ENCODE measurements around the gene CCDC68. TPM values are rescaled to one million over a fixed set of nuclear protein-coding genes. Genes with fewer than 3 reads are reported as not detected.
"Not testable (repeated sequence)": the region's sequence is repeated elsewhere in the genome, so short reads cannot be mapped to it uniquely, and the experiment has no call there.

Gene CCDC68
- total and polyA plus RNA-seq, 10 donors, result 2.0 to 25.3 (median 12.3) TPM

DNA sequence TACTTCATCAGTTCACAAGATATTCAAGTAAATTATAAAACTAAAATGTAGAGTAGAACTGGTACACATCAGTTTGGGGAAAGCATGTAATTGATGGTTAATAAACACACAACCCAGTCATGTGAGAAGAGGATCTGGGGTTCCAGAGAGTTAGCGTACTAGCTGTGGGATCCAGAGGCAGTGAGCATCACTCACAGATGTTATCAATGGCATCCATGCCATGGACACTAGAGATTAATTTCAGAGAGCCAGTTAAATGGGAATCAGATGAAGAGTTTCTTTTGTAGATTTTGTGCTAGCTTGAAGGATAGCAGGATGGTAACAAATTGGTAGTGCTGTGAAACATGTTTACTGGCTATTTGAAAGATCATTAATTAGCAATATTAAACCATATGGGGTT lies 21.8 kb upstream of the CCDC68 start:
- Histone ChIP-seq H3K36me3 (no peaks in the 10 kb centered on the region), H3K9me3 (no peaks in the 10 kb centered on the region), H3K4me1 (peaks cover 0 to 4% (median 0%) of the 10 kb centered on the region in 6 donors), H3K27me3 (replicated peaks in 1 of 7) (no peaks in the 10 kb centered on the region), H3K4me3 (no peak overlapping the region), H3K27ac (no peak overlapping the region)
- no peak for DNase-seq
- TF ChIP-seq POLR2AphosphoS5 (IDR thresholded peaks at IDR 0.05) (no peak), POLR2A (IDR thresholded peaks at IDR 0.05) (no peak)
- TF ChIP-seq, protein P1, sequence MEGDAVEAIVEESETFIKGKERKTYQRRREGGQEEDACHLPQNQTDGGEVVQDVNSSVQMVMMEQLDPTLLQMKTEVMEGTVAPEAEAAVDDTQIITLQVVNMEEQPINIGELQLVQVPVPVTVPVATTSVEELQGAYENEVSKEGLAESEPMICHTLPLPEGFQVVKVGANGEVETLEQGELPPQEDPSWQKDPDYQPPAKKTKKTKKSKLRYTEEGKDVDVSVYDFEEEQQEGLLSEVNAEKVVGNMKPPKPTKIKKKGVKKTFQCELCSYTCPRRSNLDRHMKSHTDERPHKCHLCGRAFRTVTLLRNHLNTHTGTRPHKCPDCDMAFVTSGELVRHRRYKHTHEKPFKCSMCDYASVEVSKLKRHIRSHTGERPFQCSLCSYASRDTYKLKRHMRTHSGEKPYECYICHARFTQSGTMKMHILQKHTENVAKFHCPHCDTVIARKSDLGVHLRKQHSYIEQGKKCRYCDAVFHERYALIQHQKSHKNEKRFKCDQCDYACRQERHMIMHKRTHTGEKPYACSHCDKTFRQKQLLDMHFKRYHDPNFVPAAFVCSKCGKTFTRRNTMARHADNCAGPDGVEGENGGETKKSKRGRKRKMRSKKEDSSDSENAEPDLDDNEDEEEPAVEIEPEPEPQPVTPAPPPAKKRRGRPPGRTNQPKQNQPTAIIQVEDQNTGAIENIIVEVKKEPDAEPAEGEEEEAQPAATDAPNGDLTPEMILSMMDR (IDR thresholded peaks at IDR 0.05 in 8 of 11, conservative IDR thresholded peaks at IDR 0.05 in 3 of 11), result no peak
- WGBS, 5 donors, result 88 to 96% (median 93%) methylated on average over 1 of the region's 1 CpG
- intact Hi-C loops (cut with DNase I; ENCODE audit: low total_unique reads), result no loop called here

DNA sequence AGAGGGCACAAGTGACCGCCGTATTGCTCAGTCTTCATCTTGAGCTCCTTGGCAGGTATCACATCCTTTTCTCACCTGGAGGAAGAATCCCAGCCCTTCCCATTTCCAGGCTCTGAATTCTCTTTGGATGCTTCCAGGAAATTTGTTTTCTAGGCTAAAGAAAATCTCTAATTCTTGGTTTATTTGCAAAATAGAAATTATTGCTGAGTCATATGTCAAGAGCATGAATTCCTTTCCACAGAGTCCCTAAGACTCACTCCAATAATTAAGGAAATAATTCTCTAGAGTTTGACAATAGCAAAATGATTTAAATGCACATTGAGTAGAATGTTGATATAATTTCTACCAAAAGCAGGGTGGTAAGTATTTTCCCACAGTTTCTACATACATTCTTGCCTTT lies 16.3 kb upstream of the CCDC68 start:
- no peak overlapping the region for H3K27ac ChIP-seq
- no peaks in the 10 kb centered on the region for H3K36me3 ChIP-seq
- H3K9me3 ChIP-seq, result no peaks in the 10 kb centered on the region
- 48 to 100% (median 96%) methylated on average over 2 of the region's 2 CpGs for WGBS, 5 donors
- no peak overlapping the region for H3K4me3 ChIP-seq
- TF ChIP-seq, protein P1 (IDR thresholded peaks at IDR 0.05 in 8 of 11, conservative IDR thresholded peaks at IDR 0.05 in 3 of 11), result no peak
- TF ChIP-seq POLR2AphosphoS5 (IDR thresholded peaks at IDR 0.05), result no peak
- no peak for TF ChIP-seq POLR2A (IDR thresholded peaks at IDR 0.05)
- no peaks in the 10 kb centered on the region for H3K27me3 ChIP-seq (replicated peaks in 1 of 7)
- intact Hi-C loops (cut with DNase I; ENCODE audit: low total_unique reads), result no loop called here
- DNase-seq, result no peak
- H3K4me1 ChIP-seq, result no peaks in the 10 kb centered on the region

DNA sequence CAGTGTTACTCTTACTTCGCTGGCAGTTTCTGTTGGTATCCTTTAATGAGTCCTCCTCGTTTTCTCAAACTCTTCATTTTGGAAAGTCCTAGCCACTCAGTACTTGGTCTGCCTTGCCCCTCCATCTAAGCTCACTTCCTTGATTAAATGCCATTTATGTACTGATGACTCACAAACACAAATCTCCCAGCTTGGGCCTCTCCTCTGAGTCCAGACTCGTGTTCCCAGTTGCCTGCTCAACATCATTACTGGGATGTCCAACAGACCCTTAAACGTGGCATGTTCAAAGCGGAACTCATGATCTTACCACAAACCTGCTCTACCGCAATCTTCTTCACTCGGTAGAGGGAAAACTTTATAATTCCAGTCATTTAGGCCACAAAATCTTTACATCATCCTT lies 13.8 kb upstream of the CCDC68 start:
- Histone ChIP-seq H3K36me3 (no peaks in the 10 kb centered on the region), H3K4me3 (no peak overlapping the region), H3K4me1 (no peaks in the 10 kb centered on the region), H3K27ac (no peak overlapping the region), H3K27me3 (replicated peaks in 1 of 7) (no peaks in the 10 kb centered on the region), H3K9me3 (peaks cover 0 to 8% (median 0%) of the 10 kb centered on the region in 8 donors)
- 85 to 97% (median 86%) methylated on average over 7 of the region's 7 CpGs for WGBS, 5 donors
- intact Hi-C loops (cut with DNase I; ENCODE audit: low total_unique reads), result no loop called here
- no peak for DNase-seq
- TF ChIP-seq, protein P1 (IDR thresholded peaks at IDR 0.05 in 8 of 11, conservative IDR thresholded peaks at IDR 0.05 in 3 of 11), result no peak
- TF ChIP-seq POLR2AphosphoS5 (IDR thresholded peaks at IDR 0.05), result no peak
- no peak for TF ChIP-seq POLR2A (IDR thresholded peaks at IDR 0.05)

DNA sequence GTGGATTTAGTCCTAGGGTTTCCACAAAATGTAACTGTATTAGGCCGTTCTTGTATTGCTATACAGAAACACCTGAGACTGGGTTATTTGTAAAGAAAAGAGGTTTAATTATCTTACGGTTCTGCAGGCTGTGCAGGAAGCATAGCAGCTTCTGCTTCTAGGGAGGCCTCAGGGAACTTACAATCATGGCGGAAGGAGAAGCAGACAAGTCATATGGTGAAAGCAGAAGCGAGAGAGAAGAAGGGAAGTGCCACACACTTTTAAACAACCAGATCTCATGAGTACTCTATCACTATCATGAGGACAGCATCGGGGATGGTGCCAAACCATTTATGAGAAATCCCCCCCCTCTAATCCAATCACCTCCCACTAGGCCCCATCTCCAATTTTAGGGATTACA lies 9.5 kb upstream of the CCDC68 start:
- intact Hi-C loops (cut with DNase I; ENCODE audit: low total_unique reads), result no loop called here
- Histone ChIP-seq H3K9me3 (peaks cover 0 to 12% (median 0%) of the 10 kb centered on the region in 8 donors), H3K36me3 (no peaks in the 10 kb centered on the region), H3K4me1 (no peaks in the 10 kb centered on the region), H3K4me3 (no peak overlapping the region), H3K27me3 (replicated peaks in 1 of 7) (no peaks in the 10 kb centered on the region), H3K27ac (no peak overlapping the region)
- TF ChIP-seq POLR2AphosphoS5 (IDR thresholded peaks at IDR 0.05) (no peak), POLR2A (IDR thresholded peaks at IDR 0.05) (no peak)
- TF ChIP-seq, protein P1 (IDR thresholded peaks at IDR 0.05 in 8 of 11, conservative IDR thresholded peaks at IDR 0.05 in 3 of 11), result no peak
- no peak for DNase-seq
- WGBS, 5 donors, result 76 to 89% (median 79%) methylated on average over 5 of the region's 5 CpGs

DNA sequence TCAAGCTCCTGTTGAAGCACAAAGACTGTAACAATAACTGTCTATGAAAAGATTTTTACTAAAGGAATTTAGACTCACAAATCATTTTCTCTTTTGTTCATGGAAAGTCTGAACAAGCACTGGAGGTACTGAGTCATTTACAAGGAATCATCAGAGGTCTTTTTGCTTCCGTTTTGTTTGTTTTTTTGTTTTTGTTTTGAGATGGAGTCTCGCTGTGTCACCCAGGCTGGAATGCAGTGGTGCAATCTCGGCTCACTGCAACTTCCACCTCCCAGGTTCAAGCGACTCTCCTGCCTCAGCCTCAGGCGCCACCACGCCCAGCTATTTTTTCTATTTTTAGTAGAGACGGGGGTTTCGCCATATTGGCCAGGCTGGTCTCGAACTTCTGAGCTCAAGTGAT lies 9.0 kb upstream of the CCDC68 start:
- H3K4me3 ChIP-seq; H3K36me3 ChIP-seq; H3K27me3 ChIP-seq (replicated peaks in 1 of 7); DNase-seq; intact Hi-C loops (cut with DNase I; ENCODE audit: low total_unique reads); H3K27ac ChIP-seq; H3K4me1 ChIP-seq: not testable (repeated sequence)
- WGBS, 5 donors, result 92 to 98% (median 93%) methylated on average over 9 of the region's 9 CpGs
- peaks cover 0 to 12% (median 0%) of the 10 kb centered on the region in 8 donors for H3K9me3 ChIP-seq

All from spleen (tissue), 11 donors.